ENCODE measurements around the gene SBNO2.

SBNO2 gene

DNA sequence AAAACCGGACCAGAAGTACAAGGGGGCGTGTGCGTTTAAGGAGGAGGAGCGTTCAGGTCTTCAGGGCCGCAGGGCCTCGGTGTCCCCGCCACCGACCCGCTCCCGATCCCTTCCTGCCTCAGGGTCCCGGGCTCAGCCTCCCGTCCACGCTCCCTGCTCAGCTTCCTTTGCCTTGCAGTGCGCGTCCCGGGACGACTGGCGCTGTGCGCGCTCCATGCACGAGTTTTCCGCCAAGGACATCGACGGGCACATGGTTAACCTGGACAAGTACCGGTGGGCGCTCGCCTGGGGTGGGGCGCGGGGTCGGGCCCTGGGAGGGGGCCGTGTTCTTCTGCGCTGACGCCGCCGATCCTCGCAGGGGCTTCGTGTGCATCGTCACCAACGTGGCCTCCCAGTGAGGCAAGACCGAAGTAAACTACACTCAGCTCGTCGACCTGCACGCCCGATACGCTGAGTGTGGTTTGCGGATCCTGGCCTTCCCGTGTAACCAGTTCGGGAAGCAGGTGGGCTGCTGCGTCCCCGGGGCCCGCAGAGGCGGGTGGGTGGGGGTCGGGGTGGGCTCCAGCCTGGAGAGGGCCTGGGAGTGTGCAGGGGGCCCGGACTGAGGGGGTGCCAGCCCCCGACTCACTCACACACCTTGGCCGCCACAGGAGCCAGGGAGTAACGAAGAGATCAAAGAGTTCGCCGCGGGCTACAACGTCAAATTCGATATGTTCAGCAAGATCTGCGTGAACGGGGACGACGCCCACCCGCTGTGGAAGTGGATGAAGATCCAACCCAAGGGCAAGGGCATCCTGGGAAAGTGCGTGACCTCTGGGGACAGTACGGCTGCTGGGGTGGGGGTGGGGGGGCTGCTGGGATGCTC, 68.8 kb downstream of the SBNO2 start:
- TF ChIP-seq CTCF (IDR thresholded peaks at IDR 0.05; ENCODE audit: control insufficient read depth, extremely low read depth, insufficient read depth): no peak
- DNase-seq (ENCODE audit: low read depth): no peak
- peak overlapping the region; percentile 56 for H3K4me3 ChIP-seq (ENCODE audit: low read depth, low read length)

DNA sequence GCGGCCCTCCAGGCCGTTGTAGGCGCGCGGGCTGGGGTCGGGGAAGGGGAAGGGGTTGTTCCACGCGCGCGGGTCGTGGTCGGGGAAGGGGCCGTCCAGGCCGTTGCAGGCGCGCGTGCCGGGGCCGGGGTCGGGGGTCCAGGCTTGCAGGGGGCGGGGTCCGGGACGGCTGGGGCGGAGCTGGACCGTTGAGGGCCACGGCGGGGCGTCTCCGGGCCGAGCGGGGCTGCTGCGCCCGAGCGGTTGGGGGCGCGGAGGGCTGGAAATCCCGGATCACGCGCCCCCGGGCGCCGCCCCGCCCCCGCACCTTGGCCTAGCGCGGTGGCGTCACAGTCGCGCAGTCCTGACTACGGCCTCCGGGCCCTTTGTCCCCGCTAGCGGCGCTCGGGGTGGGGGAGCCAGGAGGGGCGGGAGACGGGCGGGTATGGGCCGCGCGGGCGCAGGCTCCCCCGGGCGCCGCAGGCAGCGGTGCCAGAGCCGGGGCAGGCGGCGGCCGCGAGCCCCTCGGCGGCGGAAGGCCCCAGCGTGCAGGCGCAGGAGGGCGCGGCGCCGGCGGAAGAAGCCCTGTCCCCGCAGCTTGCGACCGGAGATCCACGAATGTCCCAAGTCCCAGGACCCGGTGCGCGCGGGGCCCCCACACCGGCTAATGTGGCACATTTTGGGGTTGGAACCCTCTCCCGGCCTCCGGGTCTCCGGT, 69.6 kb downstream of the SBNO2 start:
- peak overlapping the region; percentile 56 for H3K4me3 ChIP-seq (ENCODE audit: low read depth, low read length)
- DNase-seq (ENCODE audit: low read depth): no peak
- no peak for TF ChIP-seq CTCF (IDR thresholded peaks at IDR 0.05; ENCODE audit: control insufficient read depth, extremely low read depth, insufficient read depth)

GRCh38 chr19:1103708-1104310, 70.3 kb downstream of the SBNO2 start, which contains the start of gene GPX4:
Gene GPX4, plus strand, starts transcription at chr19:1103994. Its CDS starts 50 bp downstream, at chr19:1104044.
- DNase-seq (ENCODE audit: low read depth): peak; percentile 97
- H3K4me3 ChIP-seq (ENCODE audit: low read depth, low read length): peak within 1 kb of the TSS; percentile 56
- no peak for TF ChIP-seq CTCF (IDR thresholded peaks at IDR 0.05; ENCODE audit: control insufficient read depth, extremely low read depth, insufficient read depth)

DNA sequence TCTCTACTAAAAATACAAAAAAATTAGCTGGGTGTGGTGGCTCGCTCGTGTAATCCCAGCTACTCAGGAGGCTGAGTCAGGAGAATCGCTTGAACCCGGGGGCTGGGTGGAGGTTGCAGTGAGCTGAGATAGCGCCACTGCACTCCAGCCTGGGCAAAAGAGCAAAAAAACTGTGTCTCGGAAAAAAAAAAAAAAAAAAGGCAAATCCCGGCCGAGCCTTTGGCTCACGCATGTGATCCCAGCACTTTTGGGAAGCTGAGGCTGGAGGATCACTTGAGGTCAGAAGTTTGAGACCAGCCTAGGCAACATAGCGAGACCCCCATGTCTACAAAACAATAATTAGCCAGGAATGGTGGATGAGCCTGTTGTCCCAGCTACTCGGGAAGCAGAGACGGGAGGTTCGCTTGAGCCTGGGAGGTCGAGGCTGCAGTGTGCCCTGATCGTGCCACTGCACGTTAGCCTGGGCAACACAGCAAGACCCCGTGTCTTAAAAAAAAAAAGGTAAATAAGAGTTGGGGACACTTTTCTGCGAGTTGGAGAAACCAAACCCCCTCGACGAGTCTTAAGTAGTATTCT, 70.8 kb downstream of the SBNO2 start:
- no peak for DNase-seq (ENCODE audit: low read depth)
- no peak for TF ChIP-seq CTCF (IDR thresholded peaks at IDR 0.05; ENCODE audit: control insufficient read depth, extremely low read depth, insufficient read depth)
- peak overlapping the region; percentile 40 for H3K4me3 ChIP-seq (ENCODE audit: low read depth, low read length)

DNA sequence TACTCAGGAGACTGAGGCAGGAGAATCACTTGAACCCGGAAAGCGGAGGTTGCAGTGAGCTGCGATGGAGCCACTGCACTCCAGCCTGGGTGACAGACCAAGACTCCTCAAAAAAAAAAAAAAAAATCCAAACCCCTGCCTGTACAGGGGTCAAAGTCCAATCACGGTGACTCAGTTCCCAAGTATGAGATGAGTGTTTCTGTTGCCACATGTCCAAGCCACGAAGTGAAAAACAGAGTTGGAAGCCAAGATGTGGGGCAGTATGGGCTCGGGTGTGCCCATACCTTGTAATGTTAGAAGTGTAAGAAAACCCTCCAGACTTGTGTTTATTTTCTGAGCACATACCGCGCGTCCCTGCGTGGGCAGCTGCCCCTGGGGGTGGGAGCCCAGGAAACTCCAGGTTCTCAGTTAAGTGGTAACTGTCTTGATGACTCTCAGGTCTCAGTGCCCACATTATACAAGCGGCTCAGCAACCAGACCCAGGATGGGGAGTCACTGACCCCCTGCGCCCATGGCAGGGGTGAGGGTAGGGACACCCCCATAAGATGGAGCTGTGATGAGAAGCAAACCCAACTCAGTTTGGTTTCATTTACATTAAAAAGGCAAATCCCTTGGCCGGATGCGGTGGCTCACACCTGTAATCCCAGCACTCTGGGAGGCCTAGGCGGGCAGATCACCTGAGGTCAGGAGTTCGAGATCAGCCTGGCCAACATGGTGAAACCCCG, 71.5 kb downstream of the SBNO2 start:
- TF ChIP-seq CTCF (IDR thresholded peaks at IDR 0.05; ENCODE audit: control insufficient read depth, extremely low read depth, insufficient read depth): no peak
- H3K4me3 ChIP-seq (ENCODE audit: low read depth, low read length): no peak overlapping the region
- DNase-seq (ENCODE audit: low read depth): no peak

DNA sequence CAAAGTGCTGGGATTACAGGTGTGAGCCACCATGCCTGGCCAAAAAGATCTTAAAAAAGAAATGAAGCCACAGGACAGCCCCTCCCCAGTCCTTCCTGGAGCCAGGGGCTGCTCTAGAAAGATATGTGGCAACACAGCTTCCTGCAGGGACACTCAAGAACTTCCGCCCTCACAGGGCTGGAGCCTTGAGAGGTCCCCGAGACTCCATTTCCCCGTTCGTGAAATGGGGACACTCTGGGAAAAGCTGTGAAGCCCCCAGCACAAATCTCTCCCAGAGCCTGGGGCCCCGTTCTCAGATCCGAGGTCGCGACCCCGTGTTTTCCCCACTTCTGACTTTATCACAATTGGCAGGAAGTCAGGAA, 72.8 kb downstream of the SBNO2 start:
- no peak for TF ChIP-seq CTCF (IDR thresholded peaks at IDR 0.05; ENCODE audit: control insufficient read depth, extremely low read depth, insufficient read depth)
- H3K4me3 ChIP-seq (ENCODE audit: low read depth, low read length): no peak overlapping the region
- no peak for DNase-seq (ENCODE audit: low read depth)

Measured in LNCaP clone FGC (cell line).